NCI-H187 (cell line): ENCODE results near the gene ERI3.
A peak's percentile ranks its signal among the peaks of the same experiment; 100 is the strongest.

Experiments
- DNase-seq, 2 experiments: peaks; one replicate each; lab custom pipeline; 2025; lab: John Stamatoyannopoulos, UW

The ERI3 gene, protein sequence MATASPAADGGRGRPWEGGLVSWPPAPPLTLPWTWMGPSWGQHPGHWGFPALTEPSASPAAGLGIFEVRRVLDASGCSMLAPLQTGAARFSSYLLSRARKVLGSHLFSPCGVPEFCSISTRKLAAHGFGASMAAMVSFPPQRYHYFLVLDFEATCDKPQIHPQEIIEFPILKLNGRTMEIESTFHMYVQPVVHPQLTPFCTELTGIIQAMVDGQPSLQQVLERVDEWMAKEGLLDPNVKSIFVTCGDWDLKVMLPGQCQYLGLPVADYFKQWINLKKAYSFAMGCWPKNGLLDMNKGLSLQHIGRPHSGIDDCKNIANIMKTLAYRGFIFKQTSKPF

DNA sequence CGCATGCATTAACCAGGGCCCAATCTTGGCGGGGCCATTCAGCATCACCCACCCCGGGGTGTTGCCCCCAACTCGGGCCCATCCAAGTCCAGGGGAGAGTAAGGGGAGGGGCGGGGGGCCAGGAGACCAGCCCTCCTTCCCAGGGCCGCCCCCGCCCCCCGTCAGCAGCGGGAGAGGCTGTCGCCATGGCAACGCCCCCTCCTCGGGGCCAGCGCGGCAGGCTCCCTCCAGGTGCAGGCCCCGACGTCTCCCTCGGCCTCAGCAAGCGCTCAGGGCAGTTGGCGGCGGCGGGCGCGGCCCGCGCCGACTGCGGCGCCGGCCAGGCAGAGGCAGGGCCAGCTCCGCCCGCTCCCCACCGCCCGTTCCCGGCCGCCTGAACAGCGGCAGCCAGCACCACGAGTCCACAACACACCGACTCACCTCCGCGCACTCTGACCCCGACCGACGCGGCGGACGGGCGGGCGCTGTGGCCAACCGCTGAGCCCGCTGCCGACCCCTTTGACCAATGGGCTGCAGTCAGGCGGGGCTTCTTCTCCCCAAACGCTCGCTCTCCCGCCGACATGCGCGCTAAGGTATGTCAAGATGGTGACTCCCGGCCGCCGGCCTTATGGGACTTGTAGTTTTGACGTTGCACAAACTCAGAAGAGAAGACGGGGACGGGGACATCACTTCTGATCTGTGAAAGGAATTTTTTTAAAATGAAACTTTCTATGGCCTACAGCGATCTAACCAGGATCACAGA lies at the start of gene ERI3:
ERI3 (minus strand) TSS at position 418 of the 742 bp plus-strand sequence; CDS start at position 187, 231 bp downstream.
- DNase-seq, result peak; percentile 84 to 91

DNA sequence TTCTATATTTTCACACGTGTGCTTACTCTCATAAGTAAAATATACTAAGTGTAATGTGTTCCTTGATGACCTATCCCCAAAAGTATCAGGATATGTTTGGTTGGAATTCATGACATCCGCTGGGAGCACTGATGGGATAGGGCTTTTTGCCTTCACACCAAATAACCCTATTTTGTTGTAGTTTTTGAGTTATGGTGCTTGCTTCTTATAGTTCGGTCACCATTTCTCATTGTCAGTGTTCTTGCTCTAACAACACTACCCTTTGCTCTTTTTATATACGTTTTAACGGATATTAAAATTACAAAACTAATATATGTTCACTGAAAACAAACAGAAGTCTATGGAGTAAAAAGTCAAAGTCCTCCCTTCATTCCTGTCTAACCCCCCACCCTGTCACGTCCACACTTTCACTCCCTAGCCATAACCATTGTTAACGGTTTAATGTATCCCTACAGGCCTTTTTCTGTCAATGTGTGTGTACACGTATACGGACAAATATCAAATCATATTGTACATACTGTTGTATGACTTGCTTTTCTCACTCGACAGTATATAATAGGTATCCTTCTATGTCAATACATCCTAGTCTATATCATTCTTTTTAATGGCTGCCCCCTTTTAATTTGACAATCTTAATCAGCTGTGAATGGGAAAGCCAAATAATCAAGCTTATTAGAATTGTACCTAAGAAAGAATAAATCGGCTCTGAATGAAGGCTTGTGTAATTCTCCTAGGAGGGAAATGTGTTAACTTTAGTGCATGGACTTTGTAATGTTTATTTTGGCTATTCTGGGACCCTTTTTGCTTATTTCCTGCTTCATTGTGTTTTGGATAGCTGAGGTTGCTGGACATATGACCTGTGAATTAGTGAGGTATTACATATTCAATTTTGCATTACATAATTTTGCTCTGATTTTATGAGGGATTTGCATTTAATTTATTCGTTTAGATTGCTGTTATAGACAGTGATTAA lies 46.5 kb upstream of the ERI3 start:
- DNase-seq, result no peak

DNA sequence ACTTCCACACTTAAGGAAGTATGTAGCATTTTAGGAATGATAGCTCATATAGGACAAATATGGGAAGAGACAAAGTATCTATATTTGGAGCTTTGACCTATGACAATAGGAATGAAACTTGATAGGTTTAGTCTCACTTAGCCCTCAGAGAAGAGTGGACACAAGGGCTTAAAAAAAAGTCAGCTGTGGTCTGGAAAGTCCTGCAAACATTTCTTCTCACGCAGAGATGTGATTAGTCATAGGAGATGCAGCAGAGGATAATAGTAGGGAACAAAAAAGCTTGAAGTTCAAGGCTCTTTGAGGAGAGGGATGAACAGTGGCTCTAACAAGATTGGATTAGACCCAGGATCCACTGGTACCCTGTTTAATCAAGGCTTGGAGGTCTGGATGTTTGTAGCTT lies 35.2 kb upstream of the ERI3 start:
- no peak for DNase-seq

DNA sequence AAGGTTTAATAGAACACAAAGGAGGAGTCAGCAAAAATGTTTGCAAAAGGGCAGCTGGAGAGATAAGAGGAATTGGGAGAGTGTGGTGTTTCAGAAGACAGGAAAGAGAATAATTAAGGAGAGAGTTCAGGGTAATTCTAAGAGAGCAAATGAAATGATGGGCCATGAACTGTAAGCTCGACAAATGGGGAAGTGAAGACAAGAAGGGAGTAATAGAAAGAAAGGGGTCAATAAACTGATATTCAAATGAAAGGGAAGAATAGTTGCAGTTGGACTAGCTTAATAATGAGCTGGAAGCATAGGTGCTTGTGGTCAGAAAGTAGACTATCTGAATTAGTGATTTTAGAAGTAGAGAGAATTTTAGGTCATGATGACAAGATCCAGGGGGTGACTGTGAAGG lies 34.4 kb upstream of the ERI3 start:
- no peak for DNase-seq

DNA sequence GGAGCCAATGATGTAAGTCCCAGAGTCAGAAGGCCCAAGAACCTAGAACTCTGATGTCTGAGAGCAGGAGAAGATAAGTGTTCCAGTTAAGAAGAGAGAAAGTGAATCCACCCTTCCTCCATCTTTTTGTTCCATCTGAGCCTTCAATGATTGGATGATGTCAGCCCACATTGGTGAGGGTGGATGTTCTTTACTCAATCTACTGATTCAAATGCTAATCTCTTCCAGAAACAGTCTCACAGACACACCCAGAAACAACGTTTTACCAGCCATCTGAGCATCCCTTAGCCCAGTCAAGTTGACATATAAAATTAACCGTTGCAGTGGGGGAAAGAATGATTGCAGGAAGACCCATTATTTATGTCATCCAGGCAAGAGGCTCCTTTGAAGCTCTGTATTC lies 33.5 kb upstream of the ERI3 start:
- no peak for DNase-seq

DNA sequence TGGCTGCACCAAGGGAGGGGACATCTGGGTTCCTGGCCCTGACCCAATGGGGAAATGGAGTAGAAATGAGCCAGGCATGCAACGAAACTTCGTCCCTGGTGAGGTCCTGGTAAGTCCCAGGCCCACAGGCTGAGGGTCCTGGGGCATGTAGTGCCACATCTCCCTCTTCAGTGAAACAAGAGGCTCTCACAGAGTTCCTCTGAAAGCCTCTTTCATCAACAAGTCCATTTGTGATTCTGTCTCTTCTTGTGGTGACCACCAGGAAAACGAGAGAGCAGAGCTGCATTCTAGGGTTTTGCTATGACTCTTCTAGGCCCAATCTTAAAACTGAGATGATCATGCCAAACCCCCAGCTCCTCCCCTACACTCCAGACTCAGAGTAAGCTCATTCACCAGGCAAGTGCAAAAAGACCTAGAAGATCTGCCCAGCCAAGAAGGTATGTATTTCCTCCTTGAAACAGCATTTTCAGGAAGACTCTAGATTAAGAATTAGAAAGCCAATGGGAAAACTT lies 25.7 kb upstream of the ERI3 start:
- DNase-seq, result no peak

DNA sequence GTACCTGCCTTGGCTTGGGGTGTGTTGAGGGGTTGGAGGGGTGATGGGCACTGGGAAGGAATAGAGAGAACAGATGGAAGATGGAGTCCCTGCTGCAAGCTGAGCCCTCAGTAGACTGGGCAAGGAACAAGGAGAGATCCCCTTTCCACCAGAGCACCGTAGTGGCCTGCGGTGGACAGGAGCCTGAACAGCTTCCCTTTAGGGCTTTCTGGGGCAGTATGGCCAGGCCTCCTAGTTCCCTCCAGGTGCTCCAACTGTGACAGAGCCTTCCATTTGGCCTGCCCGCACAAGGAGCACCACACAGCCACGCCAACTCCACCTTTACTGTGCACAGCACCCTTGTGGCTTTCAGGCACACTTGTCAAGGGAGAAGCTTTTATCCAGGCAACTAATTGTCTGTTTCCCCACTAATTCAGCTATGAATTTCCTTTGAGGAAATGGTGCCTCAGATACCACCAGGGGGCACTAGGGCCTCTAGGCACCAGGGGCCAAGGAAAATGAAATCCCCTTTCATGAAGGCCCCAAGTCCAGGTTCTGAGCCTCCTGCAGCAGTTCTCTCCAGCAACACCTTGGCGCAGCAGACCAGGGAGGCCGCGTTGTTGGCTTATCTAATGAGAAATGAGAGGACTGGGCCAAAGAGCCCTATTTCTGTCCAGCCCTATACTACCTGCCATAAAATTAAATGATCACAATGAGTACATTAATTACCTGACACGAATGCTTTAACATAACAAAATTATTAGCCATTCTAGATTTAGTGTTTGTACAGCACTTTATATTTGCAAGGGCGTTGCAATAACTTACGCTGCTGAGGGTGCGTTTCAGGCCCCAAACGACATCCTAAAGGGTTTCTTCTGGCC lies 23.1 kb upstream of the ERI3 start:
- peak in 1 of 2 experiments; percentile 35 for DNase-seq

DNA sequence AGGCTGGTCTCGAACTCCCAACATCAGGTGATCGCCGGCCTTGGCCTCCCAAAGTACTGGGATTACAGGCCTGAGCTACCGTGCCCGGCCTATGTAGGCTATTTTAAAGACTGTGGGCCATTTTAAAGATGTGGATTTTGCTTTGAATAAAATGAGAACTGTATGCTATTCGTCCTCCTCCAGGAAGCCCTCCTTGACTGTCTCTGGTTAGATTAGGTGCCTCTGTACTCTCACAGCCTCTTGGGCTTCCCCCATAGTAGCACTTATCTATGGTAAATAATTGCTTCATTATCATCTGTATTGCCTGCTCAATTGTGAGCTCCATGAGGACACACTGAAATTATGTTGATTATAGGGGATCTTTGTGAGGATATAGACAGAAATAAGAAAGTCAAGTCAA lies 20.5 kb upstream of the ERI3 start:
- DNase-seq, result no peak

DNA sequence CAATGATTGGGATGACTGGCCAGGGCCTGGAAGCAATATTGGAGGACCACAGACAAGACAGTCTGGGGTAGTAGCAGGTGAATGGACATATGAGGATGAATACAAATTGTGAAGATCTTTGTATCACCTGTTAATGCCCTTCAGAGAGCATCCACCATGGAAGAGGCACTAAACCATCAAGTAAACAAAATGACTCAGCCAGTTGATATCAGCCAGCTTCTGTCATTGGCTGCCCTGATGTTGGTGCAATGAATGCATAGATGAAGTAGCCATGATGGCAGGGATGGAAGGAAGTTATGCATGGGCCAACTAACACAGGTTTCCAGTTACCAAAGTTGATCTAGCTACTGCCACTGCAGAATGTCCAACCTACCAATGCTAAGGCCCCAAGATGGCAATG lies 16.1 kb upstream of the ERI3 start:
- DNase-seq, result no peak

DNA sequence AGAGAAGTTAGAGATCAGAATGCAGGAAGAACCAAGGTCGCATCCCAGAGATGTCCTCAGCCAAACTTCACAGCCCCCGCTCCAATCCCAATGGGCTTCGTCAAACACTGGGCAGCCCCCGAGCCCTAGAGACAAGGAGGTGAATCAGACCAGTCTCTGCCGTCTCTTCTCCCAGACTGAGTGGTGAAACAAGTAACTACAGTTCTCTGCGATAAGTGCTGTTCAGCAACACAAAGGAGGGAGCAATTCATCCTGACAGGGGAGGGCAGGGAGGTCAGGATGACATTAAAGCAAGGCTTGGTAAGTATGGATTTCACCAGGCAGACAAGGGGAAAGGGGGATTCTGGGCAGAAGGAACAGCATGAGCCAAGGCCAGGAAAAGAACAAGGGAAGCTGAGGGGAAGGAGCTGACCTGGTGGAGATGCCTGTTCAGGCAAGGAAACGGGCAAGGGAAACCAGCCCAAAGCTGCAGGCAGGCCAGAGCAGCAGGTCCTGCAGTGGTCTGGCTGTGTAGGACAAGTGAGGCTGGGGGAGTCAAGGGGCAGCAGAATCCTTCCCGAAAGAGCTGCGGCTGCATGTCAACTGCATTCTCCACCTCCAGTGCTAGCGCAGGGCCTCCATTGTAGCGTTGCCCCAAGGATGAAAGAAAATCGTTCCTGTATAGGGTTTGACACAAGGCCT lies 13.6 kb upstream of the ERI3 start:
- DNase-seq, result no peak

DNA sequence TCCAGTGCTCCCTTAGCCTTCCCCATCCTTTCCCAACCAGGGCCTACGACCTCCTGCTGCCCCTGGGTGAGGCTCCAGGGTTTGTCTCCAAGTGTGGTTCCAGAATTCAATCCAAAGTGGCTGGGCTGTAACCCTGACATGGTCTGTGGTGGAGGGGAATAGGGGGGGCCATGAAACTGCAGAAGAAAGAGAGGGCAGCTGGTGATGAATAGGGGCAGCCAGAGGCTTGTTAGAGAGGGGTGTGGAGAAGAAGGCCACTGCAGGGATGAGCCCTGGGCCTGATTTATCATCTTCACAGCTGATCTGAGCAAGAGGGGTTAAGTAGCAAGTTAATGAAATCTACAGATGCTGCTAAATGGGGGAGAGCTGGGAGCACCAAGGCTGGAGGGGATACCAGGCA lies 12.9 kb upstream of the ERI3 start:
- DNase-seq, result no peak

DNA sequence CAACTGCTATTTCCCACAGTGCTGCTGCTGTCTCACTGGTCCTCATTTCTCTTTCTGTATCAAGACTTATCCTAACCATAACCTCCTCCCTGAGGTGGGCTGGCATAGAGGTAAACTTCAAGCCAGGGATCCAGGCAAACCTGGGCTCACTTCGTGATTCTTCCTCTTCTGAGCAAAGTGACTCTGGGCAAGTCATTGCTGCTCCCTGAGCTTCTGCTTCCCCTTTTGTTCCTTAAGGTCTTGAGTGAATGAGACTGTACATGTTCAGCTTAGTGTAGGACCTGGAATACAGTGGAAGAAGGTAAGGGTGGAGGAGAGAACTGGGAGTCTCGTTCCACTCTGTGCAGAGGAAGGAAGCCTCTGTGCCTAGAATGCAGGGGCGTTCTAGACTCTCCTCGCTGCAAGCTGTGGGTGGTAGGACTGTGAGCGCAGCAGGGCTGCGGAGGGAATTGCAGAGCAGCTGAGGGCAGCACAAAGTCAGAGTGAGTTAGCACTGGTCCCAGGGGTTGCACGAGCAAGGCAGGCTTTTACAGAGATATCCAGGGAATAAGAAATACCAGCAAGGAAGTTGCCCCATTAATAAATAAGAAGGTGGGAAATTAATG lies 11.4 kb upstream of the ERI3 start:
- DNase-seq, result no peak

DNA sequence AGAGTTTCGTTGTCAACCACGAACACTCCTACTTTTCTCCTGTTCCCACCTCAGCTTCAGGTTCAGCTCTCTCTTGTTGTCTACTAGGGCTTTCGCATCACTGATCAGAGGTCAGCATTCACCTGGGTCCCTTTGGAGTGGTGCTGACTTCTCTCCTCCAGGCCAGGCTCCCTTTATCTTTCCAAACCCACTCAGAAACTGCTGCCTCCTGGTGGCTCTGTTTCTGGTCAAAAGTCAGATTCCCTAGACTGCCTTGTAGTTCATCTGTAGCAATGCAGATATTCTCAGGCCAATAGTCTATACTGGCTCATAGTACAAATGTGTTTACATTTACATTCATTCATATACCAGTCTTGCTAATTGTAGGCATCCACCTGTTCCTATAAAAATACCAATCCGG lies 6.4 kb upstream of the ERI3 start:
- DNase-seq, result no peak

DNA sequence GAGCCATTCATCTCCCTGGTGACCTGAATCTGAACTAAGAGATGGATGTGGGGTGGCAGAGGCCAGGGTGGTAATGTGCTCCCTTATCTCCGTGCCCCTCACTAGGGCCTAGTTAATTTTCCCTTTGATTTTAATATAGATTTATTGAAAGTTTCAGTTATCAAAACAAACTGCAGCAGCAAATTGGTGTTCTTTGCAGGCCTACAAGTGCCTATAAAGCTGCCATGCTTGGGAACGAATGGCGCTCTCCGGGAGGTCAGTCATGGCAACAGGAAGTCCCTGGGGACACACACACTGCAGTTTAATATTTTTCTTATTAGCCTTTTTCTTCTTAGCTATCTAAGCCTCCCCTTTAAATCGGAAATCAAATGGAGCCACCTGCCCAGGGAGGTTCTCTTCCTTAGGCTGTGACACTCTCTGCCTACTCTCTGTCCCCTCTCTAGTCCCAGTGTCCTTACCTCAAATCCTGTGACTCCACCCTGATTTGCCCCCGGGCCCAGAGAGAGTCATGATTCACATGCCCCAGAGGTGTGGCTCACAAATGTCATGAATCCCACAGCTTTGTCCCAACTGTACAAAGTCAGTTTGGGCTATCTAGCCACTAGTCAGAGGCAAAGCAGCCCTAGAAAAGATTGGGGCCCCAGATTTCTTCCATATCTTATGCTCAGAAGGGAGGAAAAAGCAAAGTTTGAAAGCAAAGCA lies 4.3 kb upstream of the ERI3 start:
- no peak for DNase-seq

DNA sequence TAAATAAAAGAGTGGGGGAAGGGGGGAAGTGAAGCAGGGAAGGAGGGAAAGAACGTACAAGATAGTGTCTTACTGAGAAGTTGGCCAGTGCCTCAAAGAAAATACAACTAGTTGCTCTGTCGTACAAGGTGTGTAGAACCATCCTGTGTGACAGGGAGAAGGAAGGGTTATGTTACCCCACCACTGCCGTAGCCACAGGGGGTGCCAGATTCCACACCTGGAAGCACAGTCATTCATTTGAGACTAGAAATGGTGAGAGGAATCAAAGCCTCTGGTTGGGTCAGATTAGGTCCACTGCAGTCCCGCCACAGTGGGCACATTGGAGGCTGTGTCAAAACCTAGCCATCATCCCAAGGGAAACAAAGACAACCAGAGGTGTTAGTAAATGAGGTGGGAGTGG lies 2.7 kb upstream of the ERI3 start:
- no peak for DNase-seq

DNA sequence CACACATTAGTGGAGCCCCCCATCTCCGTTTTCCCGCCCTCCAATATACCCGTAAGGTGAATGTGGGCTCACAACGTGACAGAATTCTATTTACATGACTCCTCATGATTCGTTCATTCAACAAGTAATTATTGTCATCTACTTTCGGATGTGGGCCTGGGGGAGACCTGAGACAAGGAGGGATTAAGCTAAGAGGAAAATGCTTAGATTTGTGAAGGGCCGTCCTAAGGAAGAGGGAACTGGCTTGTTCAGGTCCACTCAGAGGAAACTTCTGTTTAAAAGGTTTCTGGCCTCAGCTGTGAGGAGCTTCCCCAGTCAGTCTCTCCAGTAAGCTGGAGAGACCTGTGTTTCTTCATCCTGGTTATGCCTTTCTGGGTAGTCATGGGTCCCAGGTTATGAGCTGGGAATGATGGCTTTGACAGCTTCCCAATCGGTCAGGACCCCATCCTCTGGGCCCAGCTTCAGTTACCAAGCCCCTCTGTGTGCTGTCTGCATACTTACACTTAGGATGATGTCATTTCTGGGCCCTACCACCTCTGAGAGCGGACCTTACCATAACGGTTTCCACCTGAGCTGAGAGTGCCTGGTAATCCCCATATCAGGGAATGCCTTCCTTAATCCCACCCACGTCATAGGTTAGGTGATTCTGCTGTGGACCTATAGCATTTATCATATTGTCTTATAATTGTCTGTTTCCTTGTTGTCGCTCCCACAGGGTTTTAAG lies 687 bp upstream of the ERI3 start:
- no peak for DNase-seq

DNA sequence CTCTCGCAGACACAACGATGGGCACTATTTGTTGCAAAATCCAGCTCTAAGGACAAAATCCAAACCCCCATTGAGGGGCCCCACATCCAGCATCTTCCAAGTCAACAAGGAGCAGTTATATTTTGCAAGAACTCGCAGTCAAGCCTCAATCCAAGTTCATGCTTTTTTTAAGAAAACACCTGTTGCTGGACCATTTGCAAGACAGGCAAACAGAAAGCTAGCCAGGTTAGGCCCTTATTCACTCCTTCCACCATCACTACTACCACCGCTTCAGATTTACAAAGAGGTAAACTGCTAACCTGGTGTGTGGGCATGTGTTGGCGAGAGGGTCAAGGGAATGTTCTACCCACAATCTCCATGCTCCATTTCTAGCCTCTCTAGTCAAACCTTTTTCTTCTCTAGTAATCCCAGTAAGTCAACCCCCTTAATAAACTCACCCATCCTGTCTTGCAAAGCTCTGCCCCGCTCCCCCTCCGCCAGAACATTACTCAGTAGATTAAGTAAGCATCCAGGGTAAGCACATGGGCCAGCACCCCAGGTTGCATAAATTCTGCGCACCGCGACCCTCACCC lies 703 bp downstream of the ERI3 start:
- DNase-seq, result no peak

DNA sequence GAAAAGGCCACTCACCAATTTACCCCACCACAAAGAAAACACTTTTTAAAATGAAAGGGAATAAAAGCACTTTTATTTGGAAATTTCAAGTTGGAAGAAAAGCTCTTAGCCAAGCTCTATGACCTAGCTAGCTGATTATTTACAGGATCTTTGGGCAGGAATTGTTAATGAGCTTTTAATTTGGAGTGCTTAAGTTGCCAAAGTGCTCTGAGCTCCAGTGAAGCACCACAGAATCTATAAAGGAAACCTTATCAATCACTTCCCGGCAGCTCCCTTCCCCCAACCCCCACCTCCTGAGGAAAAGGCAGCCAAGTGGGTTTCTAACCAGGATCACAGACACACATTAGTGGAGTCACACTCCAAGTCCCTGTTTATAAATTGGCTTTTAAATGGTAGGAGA lies 1.5 kb downstream of the ERI3 start:
- DNase-seq, result no peak

DNA sequence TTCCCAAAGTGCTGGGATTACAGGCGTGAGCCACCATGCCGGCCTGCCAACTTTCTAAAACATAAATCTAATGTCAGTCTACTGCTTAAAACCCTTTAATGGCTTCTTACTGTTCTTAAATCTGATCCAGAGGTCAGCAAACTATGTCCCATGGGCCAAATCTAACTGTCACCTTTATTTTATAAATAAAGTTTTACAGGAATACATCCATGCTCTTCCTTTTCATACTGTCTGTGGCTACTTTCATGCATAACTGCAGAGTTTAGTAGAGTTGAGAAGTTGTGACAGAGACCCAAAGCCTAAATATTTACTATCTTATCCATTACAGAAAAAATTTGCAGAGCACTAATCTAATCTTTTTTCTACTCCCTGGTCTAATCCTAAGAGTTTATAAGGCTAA lies 3.8 kb downstream of the ERI3 start:
- DNase-seq, result no peak
